Stimulated activated CD8-positive, alpha-beta memory T cell treated with anti-CD3 and anti-CD28 coated beads, Interleukin-2, amount 100 ng/mL, for 1 hour (primary cell): ENCODE results near the gene DRD3.

Experiments
- DNase-seq, 2 donors: peaks; one replicate each; pipeline ENCODE4 v3.0.0-alpha.2; 2020; ENCODE audit warnings: low read depth in 2 of 2

The DRD3 gene

GRCh38 chr3:114120211-114120610 is 58.6 kb downstream of the DRD3 start:
- no peak for DNase-seq

- DNase-seq: no peak
Measured at GRCh38 chr3:114119776-114120175, 59.1 kb downstream of the DRD3 start.

- no peak for DNase-seq
Measured at GRCh38 chr3:114115143-114115542, 63.7 kb downstream of the DRD3 start.

- no peak for DNase-seq
Measured at GRCh38 chr3:114114719-114115118, 64.1 kb downstream of the DRD3 start.

- DNase-seq: no peak
Measured at GRCh38 chr3:114112696-114113095, 66.2 kb downstream of the DRD3 start.

GRCh38 chr3:114111060-114111770 is 67.6 kb downstream of the DRD3 start:
- no peak for DNase-seq

- no peak for DNase-seq
Measured at GRCh38 chr3:114110439-114110838, 68.4 kb downstream of the DRD3 start.

GRCh38 chr3:114108137-114108536 is 70.7 kb downstream of the DRD3 start:
- DNase-seq: no peak

GRCh38 chr3:114104414-114104813 is 74.4 kb downstream of the DRD3 start:
- no peak for DNase-seq

GRCh38 chr3:114103858-114104257 is 75.0 kb downstream of the DRD3 start:
- no peak for DNase-seq

GRCh38 chr3:114103181-114103580 is 75.7 kb downstream of the DRD3 start:
- DNase-seq: no peak

GRCh38 chr3:114101101-114101500 is 77.8 kb downstream of the DRD3 start:
- DNase-seq: no peak

- DNase-seq: no peak
Measured at GRCh38 chr3:114095796-114096195, 83.1 kb downstream of the DRD3 start.

GRCh38 chr3:114093596-114093995 is 85.3 kb downstream of the DRD3 start:
- DNase-seq: no peak

GRCh38 chr3:114093016-114093380 is 85.9 kb downstream of the DRD3 start:
- no peak for DNase-seq

GRCh38 chr3:114092151-114093015 is 86.5 kb downstream of the DRD3 start:
- DNase-seq: no peak

- no peak for DNase-seq
Measured at GRCh38 chr3:114089675-114090074, 89.2 kb downstream of the DRD3 start.

- no peak for DNase-seq
Measured at GRCh38 chr3:114086356-114086755, 92.5 kb downstream of the DRD3 start.

- no peak for DNase-seq
Measured at GRCh38 chr3:114083112-114083511, 95.7 kb downstream of the DRD3 start.

- DNase-seq: no peak
Measured at GRCh38 chr3:114081037-114081436, 97.8 kb downstream of the DRD3 start.

- DNase-seq: no peak
Measured at GRCh38 chr3:114080201-114080600, 98.7 kb downstream of the DRD3 start.

GRCh38 chr3:114079761-114080160 is 99.1 kb downstream of the DRD3 start:
- DNase-seq: no peak

GRCh38 chr3:114078126-114078525 is 100.7 kb downstream of the DRD3 start:
- DNase-seq: no peak
